NCI-H345 treated with DMSO at 0.1 percent for 48 hours (cell line): ENCODE data around the gene MYBPC2.

Experiments used
- DNase-seq: peaks from one replicate; lab custom pipeline; 2025; ENCODE audit not compliant: unreplicated experiment; lab: John Stamatoyannopoulos, UW

The MYBPC2 gene

DNA sequence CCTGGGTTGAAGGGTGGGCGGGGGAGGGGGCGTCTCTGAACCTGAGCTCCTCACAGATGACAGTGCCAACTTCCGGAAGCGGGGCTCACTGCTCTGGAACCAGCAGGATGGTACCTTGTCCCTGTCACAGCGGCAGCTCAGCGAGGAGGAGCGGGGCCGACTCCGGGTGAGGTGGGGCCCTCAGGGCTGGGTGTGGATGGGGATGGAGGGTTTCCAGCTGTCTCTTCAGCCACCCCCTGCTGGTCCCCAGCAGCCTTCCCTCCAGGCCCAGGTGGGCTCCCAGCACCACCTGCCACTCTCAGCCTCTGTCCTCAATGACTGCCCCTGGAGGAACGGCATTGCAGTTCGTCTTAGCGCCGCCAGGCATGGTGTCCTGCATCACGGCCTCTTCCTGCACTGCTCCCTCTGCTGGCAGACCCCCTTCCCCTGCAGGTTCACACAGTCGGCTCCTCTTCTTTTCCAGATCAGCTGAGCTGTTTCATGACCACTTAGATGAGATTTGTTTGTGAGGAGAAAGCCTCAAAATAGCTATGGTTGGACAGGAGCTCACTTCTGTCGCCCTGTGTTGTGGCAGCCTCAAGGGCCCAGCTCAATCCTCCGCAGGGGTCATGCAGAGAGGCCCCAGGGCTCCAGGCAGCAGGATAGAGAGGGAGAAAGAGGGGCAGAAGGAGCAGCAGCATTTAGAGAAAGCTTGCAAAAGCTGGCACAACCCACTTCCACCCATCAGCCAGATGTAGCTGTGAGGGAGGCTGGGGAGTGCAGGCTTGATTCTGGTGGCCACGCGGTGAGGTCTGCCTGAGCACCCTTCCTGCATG is 46.4 kb downstream of the MYBPC2 start:
- DNase-seq, result no peak

GRCh38 chr19:50479761-50480251 is 47.1 kb downstream of the MYBPC2 start:
- DNase-seq, result no peak

GRCh38 chr19:50480281-50481111 is 47.8 kb downstream of the MYBPC2 start:
- DNase-seq, result no peak

GRCh38 chr19:50481351-50482149 is 48.9 kb downstream of the MYBPC2 start:
- no peak for DNase-seq

GRCh38 chr19:50482271-50482855 is 49.7 kb downstream of the MYBPC2 start:
- no peak for DNase-seq

GRCh38 chr19:50482916-50483315 is 50.2 kb downstream of the MYBPC2 start:
- no peak for DNase-seq

DNA sequence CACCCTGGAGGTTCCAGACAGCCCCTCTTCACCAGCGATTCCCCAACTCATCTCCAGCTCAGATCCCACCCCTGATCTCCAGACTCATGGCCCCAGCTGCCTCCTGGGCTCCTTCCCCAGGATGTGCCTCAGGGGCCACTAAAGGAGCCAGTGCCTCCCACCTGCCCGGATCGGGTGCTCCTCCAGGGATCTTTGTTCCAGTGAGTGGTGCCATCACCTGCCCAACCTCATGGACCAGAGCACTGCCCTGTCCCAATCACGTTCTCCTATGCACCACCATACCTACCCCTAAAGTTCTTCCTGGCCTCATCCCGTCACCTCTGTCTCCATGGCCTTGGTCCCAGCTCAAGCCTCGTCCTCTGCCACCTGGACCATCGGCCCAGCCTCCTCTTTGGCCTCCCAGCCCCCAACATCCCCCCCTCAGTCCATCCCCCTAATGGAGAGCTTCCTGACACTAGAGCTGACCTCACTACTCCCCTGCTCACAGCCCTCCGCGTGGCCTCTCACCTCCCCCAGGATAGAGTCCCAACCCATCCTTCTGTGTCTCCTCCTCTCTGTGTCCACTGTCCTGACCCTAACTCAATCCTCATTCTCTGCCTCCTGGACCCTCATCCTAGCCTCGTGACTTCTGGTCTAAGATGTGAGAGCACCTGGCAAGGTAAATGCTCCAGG is 52.7 kb downstream of the MYBPC2 start:
- DNase-seq, result no peak

DNA sequence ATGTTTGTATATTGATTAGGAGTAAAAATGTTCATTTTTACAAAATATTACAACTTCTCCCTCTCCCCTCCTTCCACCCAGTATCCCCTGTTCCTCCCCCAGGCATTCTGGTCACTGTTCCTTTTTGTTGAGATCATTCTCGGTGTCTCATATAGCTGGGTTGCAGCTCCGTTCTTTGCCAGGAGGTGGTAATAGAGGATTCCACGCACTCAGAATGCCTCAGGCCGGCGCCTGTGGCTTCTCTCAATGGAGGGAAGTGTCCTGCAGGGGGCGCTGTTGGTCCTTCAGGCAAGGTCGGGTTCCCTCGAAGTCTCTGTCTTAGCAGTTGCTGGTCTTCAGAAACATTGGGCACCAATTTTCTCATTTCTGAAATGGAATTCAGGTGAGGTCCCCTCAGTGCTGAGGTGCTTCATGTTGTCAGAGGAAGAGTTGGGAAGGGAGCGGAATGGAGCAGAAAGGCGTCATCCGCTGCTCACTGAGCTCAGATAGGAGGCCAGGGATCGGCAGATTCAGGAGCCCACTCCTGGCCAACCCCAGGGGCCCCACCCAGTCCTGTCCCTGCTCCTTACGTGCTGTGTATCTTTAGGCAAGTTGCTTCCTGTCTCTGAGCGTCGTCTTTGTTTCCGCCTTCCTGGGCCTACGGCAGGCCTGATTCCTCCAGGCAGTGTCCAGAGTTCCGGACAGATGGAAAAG is 54.3 kb downstream of the MYBPC2 start:
- no peak for DNase-seq

DNA sequence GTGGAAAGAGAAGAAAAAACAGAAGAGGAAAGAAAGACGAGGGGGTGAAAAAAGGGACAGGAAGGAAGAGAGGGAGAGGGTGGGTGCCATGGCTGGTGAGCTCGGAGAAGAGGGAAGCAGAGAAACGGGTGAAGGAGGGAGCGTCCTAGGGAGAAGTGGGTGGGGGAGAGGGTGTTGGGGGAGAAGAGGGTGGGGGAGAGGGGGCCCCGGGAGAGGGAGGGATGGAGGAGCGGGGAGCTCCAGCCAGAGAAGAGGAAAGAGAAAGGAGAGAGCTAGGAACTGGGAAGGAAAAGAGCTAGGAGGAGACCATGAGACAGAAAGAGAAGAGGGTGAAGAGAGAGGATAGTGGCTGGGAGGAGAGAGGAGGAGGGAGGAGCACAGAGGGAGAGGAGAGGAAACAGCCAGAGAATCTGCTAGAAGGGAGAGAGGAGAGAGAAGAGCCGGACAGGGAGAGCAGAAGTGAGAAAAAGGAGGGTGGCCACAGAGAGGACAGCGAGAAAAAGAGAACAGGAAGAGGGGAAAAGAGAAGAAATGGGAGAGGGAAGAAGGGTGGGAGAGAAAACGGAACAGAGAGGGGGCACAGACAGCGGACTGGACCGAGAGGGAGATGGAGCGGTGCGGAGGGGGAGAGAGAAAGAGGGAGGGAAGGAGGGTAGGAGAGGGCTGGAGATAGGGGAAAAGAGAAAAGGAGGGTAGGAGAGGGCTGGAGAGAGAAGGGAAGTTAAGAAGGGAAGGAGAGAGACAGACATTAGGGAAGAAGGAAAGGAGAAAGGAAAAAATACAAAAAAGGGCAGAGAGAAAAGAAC is 55.9 kb downstream of the MYBPC2 start:
- no peak for DNase-seq

- DNase-seq, result no peak
These were observed 56.8 kb downstream of the MYBPC2 start for GRCh38 chr19:50489461-50490011.

GRCh38 chr19:50490411-50490811 is 57.7 kb downstream of the MYBPC2 start:
- no peak for DNase-seq

DNA sequence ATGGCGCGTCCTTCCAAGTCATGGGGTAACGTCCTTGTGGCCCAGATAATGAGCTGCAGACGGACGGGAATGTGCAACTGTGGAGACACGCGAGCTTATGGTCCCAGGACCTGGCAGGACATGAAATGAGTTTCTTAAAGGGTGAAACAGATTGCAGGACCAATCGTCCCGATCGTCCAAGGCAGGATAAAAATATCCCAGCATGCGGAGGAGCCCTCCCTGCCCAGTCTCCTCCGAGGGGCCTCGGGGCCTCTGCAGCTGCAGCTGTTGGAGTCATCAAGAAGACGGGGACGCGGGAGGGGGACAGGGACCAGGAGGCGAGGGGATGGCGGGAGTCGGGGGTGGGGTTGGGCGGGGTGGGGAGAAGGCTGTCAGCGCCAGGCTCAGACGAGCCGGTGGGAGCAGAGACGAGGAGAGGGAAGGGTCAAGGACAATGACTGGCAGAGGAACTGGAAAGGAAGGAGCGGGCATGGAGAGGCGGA is 58.3 kb downstream of the MYBPC2 start:
- DNase-seq, result no peak

- no peak for DNase-seq
These were observed 59.8 kb downstream of the MYBPC2 start for GRCh38 chr19:50492303-50493052.

GRCh38 chr19:50493171-50493570 is 60.5 kb downstream of the MYBPC2 start:
- DNase-seq, result no peak

- DNase-seq, result no peak
These were observed 61.7 kb downstream of the MYBPC2 start for GRCh38 chr19:50494186-50495019.

- DNase-seq, result no peak
These were observed 62.4 kb downstream of the MYBPC2 start for GRCh38 chr19:50495020-50495531.
